Left lobe of liver (tissue), 2 donors: ENCODE results near the gene UQCRH. TPM values are rescaled to one million over a fixed set of nuclear protein-coding genes. Genes with fewer than 3 reads are reported as not detected.
A peak's percentile ranks its signal among the peaks of the same experiment; 100 is the strongest.

Experiments used
- ATAC-seq: fragments of 200-7000 bp; cut with Tn5 transposase; one replicate; pipeline ENCODE4 v1.9.1; 2020; ENCODE audit warnings: mild to moderate bottlenecking, moderate library complexity
- DNase-seq: peaks from one replicate; pipeline ENCODE4 v3.0.0-alpha.2; 2020; ENCODE audit warnings: low spot score
- total RNA-seq: library from RNA; stranded (reverse); gene quantifications from one replicate; pipeline ENCODE4 v1.2.1, GENCODE V29; 2021
- donor health status: DM: no; HTN: no; CAD: no; lungs with moderate emphysema.
- donor health status: DM: no; HTN: yes; CAD: no.

The UQCRH gene
- total RNA-seq = 68.7 TPM

DNA sequence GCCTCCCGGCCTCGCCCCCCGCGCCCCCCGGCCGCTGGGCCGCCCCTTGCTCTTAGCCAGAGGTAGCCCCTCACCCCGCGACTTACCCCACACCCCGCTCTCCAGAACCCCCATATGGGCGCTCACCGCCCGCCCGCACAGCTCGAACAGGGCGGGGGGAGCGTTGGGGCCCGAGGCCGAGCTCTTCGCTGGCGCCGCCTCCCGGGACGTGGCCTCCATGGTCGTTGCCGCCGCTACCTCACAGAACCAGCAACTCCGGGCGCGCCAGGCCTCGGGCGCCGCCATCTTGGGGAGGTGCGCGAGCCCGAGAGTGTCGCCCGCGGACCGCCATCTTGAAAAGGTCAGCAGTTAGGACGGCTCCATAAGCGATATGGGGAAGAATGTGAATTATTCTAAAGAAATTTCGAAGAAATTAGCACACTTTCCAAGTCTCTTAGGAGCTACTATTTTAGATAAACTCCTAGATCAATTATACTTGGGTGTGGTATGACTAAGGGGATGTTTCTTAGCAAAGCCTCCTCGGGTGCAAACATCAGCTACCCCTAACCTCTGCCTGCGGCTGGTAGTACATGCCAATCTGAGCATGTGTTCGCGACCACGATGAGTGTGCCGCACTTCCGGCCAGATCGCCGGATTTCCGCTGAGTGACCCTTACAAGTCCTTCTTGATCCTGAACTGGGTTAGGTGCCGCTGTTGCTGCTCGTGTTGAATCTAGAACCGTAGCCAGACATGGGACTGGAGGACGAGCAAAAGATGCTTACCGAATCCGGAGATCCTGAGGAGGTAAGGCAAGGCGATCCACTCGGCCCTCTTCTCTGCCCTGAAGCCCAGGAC lies at the start of gene UQCRH, which contains the start of gene LRRC41:
Gene UQCRH (plus strand): TSS at position 661 of the 834 bp plus-strand sequence. CDS start 69 bp downstream, at position 730.
Gene LRRC41 (minus strand): TSS at position 579 of the 834 bp plus-strand sequence. CDS start 294 bp downstream, at position 285.
- DNase-seq (peak; percentile 95), ATAC-seq (peak; percentile 89)

GRCh38 chr1:46254668-46255067 lies 48.8 kb upstream of the UQCRH start:
- DNase-seq = no peak

GRCh38 chr1:46256523-46256922 lies 47.0 kb upstream of the UQCRH start:
- no peak for DNase-seq
- no peak for ATAC-seq

More at GRCh38 chr1:46254668-46255067, 48.8 kb upstream of the UQCRH start:
- ATAC-seq = no peak

GRCh38 chr1:46262508-46262907 lies 41.0 kb upstream of the UQCRH start:
- ATAC-seq = no peak
- no peak for DNase-seq

DNA sequence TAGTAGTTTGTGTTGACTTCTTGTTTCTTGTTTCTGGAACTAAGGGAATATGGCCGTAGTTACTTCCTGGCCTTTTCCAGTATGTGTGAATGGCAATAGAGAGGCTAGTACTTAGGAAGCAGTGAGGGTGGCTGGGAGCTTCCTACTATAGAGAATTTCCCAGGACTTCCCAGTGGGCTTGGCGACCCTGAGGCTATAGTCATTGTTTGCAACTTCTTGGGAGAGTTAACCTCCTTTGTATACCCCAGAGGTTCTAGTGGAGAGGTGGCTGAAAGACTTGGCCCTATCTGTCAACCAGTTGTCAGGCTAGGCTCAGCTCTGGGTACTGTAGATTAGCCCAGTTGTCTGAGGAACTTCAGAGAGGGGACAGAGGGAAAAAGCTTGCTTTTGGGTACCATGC lies 40.4 kb upstream of the UQCRH start:
- no peak for DNase-seq
- ATAC-seq = no peak

DNA sequence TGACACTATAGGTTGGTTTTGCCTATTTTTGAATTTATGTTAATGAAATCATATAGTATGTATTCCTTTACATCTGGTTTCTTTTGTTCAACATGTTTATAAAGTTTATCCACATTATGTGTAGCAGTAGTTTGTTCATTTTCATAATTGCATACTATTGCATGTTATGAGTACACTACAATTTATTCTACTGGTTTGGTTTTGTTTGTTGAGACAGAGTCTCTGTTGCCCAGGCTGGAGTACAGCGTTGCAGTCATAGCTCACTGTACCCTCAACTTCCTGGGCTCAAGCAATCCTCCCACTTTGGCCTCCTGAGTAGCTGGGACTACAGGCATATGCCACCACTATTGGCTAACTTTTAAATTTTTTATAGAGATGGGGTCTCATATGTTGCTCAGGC lies 34.9 kb upstream of the UQCRH start:
- no peak for DNase-seq
- no peak for ATAC-seq

DNA sequence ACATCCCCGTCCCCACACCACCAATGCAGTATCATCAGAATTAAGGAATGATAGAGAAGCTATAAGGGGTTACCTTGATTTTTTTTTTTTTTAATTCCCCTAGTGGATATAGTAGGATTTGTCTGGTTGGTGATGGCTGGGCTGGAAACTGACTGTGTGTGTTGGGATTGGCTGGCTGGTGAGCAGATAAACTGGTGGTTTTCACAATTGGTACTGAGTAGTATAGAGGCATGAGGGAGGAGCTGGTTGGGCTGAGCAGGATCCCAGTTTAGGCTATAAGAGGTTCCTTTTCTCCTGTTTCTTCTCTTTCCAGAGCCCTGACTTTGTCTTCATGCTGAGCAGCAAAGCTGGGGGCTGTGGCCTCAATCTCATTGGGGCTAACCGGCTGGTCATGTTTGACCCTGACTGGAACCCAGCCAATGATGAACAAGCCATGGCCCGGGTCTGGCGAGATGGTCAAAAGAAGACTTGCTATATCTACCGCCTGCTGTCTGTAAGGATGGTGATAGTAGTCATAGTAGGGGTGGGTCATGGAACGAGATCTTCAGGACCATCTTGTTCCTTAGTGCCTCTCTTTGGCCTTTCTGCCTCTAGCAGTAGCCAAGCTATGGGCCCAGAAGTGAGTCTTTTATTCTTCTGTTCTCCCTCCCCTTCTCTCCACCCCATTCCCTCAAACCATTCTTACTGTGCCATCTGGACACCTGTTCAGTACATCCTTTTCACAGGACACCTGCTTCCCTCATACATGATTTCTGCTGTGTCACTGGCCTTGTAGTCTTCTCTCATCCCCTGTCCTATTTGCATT lies 29.1 kb upstream of the UQCRH start:
- no peak for ATAC-seq
- DNase-seq = no peak

- ATAC-seq = no peak
- DNase-seq = no peak
These were observed 28.5 kb upstream of the UQCRH start for GRCh38 chr1:46275030-46275337.

- ATAC-seq (peak; percentile 8), DNase-seq (no peak)
These were observed 25.7 kb upstream of the UQCRH start for GRCh38 chr1:46277658-46278373.

DNA sequence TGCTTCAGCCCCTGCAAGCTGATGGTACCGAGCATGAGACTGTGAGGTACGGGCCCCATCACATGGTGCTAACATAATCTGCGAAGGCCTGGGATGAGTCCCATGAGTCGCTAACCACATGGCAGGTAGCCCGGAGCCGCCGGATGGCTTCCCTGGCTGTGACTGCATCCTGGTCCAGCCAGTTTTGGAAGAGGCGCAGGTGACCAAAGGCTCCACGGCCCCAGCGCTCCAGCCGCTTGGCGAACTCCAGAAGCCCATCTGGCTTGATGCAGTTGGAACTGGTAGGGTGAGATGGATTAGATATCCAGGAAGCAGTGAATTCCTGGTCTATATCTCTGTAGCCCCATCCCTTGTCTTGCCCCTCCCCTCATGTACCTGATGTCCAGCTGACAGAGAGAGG lies 24.7 kb upstream of the UQCRH start:
- ATAC-seq (no peak), DNase-seq (no peak)

DNA sequence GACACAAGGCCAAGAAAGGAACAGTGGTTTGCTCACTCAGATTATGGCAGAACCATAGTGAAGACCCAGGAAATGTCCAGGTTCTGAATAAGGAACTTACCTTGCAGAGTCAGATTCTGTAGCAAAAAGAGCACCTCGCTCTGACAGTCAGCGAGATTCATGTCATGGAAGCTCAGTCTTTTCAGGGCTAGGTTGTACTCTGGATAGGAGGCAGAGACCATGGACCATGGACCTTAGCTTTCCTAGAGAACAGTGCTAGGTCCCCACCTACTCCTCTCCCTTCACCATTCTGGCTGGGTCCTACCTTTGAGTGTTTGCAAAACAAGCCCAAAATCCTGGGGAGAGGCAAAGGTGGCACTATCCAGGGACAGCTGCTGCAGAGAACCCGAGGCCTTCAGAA lies 23.4 kb upstream of the UQCRH start:
- DNase-seq = no peak
- no peak for ATAC-seq

GRCh38 chr1:46281021-46281420 lies 22.5 kb upstream of the UQCRH start:
- no peak for ATAC-seq
- no peak for DNase-seq

GRCh38 chr1:46284058-46284457 lies 19.4 kb upstream of the UQCRH start:
- no peak for DNase-seq
- ATAC-seq = no peak

GRCh38 chr1:46284597-46285564 lies 18.6 kb upstream of the UQCRH start:
- DNase-seq (no peak), ATAC-seq (no peak)

DNA sequence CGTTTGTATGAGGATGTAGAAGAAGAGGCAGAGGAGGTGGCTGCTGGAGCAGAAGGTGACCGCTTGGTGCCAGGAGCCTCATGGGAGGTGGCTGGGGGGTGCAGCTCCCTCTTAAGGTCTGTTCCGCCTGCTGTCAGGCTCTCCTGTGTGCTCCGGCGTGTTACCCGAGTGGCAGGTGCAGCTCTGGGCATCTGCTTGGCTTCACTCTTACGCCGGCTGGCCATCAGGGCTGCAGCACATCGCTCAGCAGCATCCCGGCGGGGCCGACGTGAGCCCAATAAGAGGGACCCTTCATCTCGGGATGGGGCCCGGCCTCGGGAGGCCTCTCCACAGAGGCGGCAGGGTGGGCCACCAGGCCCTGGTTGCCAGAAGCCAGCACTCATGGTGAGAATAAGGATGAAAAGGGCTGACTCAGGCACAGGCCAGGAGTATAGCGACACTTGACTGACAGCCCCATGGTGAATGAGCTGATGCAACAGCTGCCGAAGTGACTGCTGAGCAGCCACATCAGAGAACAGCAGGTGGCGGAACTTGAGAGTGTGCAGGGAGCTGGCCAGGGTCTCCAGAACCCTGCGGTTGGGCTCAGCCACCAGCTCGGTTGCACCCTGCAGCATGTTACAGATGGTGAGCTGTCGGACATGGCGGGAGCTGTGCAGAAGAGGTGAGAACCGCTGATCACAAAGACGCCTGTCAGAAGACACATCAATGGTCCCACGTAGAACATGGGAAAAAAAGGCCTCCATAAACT lies 17.6 kb upstream of the UQCRH start:
- DNase-seq = no peak

DNA sequence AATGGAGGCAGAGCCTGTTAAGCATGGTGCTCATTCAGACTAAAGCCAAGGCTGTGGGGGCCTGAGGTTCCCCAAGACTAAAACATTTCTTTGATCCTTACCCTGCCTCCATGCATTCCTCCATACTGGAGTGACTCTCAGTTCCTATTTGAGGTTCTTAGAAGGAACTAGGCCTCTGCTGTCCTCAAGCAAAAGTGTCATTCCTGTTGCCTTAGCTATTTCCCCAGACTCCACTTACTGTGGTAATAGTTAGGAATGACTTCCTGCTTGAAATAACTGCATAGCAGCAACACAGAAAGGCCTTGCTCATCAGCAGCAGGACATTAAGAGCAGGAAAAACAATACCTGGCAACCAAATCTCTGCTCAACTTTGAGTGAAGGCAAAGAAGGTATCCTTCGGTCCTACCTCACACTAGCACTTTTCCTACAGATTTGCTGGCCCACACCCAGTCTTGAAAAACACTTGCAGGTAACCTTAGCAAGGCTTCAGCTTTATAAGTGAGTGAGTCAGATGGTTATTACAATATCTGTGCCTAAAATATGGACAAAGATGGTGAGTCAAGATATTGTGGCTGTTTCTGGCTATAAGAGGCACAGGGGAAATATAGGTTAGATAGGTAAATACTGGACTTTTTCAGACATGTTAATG lies 14.9 kb upstream of the UQCRH start:
- ATAC-seq (no peak), DNase-seq (no peak)

More for the DNA sequence above, 17.6 kb upstream of the UQCRH start:
- no peak for ATAC-seq

DNA sequence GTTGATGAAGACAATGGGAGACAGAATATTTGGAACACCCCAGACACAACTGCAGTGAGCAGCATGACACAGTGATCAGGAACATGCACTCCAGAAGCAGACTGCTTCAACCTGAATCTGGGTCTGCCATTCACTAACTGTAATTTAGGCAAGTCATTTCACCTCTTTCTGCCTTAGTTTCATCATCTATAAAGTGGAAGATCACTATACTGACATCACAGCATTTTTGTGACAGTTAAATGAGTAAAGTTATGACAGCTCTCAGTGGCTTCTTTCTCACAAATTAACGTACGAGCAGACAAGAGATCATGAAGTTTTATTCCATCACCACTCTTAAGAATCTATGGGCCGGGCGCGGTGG lies 14.4 kb upstream of the UQCRH start:
- ATAC-seq (no peak), DNase-seq (no peak)

DNA sequence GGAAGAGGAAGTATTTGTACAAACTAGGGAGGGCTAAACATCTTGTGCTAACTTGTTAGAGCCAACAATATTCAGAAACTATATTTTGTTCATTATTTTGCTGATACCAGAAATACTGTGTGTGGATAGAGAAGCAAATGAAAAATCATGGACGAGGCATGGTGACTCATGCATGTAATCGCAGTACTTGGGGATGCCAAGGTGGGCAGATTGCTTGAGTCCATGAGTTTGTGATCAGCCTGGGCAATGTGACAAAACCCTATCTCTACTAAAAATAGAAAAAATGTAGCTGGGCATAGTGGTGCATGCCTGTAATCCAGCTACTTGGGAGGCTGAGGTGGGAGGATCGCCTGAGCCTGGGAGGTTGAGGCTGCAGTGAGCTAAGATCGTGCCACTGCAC lies 13.5 kb upstream of the UQCRH start:
- DNase-seq (no peak), ATAC-seq (no peak)

GRCh38 chr1:46295306-46295705 lies 8.2 kb upstream of the UQCRH start:
- ATAC-seq = no peak
- DNase-seq = no peak
